Osteoblast (primary cell): Measurements from ENCODE around the gene RNF141. TPM values are rescaled to one million over a fixed set of nuclear protein-coding genes. Genes with fewer than 3 reads are reported as not detected.

ENCODE experiments used
- DNase-seq: peaks from one replicate; pipeline ENCODE4 v3.0.0; 2011; ENCODE audit warnings: low spot score, mixed read lengths; ENCODE audit not compliant: insufficient read length; ENCODE audit errors: missing footprints
- H2AFZ ChIP-seq: 2 replicates; pipeline ENCODE4 v1.6.0; 2011; ENCODE audit warnings: mild to moderate bottlenecking, low read length
- H3K27ac ChIP-seq: 2 replicates; pipeline ENCODE4 v1.5.1; 2011; ENCODE audit warnings: mild to moderate bottlenecking, low read depth, low read length, moderate library complexity
- H3K27me3 ChIP-seq: 2 replicates; pipeline ENCODE4 v1.6.0; 2012; ENCODE audit warnings: mild to moderate bottlenecking, control low read depth, inconsistent platforms, low read length, moderate library complexity; ENCODE audit not compliant: insufficient read depth
- H3K36me3 ChIP-seq: 2 replicates; pipeline ENCODE4 v1.5.1; 2011; ENCODE audit warnings: mild to moderate bottlenecking, low read length, control low read depth, moderate library complexity; ENCODE audit not compliant: insufficient read depth
- H3K4me1 ChIP-seq: 2 replicates; pipeline ENCODE4 v1.5.1; 2011; ENCODE audit warnings: mild to moderate bottlenecking, low read length, control low read depth, moderate library complexity; ENCODE audit not compliant: insufficient read depth
- H3K4me2 ChIP-seq: 2 replicates; pipeline ENCODE4 v1.6.0; 2011; ENCODE audit warnings: mild to moderate bottlenecking, low read length; ENCODE audit not compliant: insufficient read depth
- H3K4me3 ChIP-seq: fragments of 200-600 bp; sonication (generic); 3 replicates; pipeline ENCODE4 v1.5.1; 2012; ENCODE audit warnings: mild to moderate bottlenecking, low read length, inconsistent platforms; ENCODE audit not compliant: insufficient read depth
- H3K79me2 ChIP-seq: 2 replicates; pipeline ENCODE4 v1.6.0; 2012; ENCODE audit warnings: mild to moderate bottlenecking, low read length, control low read depth, inconsistent platforms; ENCODE audit not compliant: insufficient read depth
- H3K9me3 ChIP-seq: 2 replicates; pipeline ENCODE4 v1.5.1; 2011; ENCODE audit warnings: low read depth, low read length, control low read depth
- H4K20me1 ChIP-seq: 2 replicates; pipeline ENCODE4 v1.6.0; 2012; ENCODE audit warnings: mild to moderate bottlenecking, low read length, control low read depth; ENCODE audit not compliant: insufficient read depth
- CTCF ChIP-seq: IDR thresholded peaks from 2 replicates; pipeline ENCODE4 v1.5.1; 2011; ENCODE audit warnings: mild to moderate bottlenecking, low read depth, low read length, moderate library complexity; ENCODE audit errors: extremely low read depth
- total RNA-seq: library from RNA; depleted of rRNA; stranded (reverse); fragments of >200 nt; gene quantifications from 2 replicates; pipeline ENCODE4 v1.2.3, GENCODE V29; 2012

Gene RNF141
- total RNA-seq, 1 donor = 29.3 TPM

GRCh38 chr11:10483174-10483573 lies 57.8 kb downstream of the RNF141 start:
- H2AFZ ChIP-seq = no peak overlapping the region
- no peak overlapping the region for H3K27ac ChIP-seq
- no peaks in the 10 kb centered on the region for H3K36me3 ChIP-seq
- H4K20me1 ChIP-seq = peaks cover 5% of the 10 kb centered on the region
- TF ChIP-seq CTCF = no peak
- no peaks in the 10 kb centered on the region for H3K4me1 ChIP-seq
- H3K27me3 ChIP-seq = no peaks in the 10 kb centered on the region
- H3K79me2 ChIP-seq = no peaks in the 10 kb centered on the region
- no peak for DNase-seq
- H3K4me2 ChIP-seq = no peak overlapping the region
- no peak overlapping the region for H3K4me3 ChIP-seq
- no peaks in the 10 kb centered on the region for H3K9me3 ChIP-seq

- Histone ChIP-seq H3K4me3 (no peak overlapping the region), H3K27ac (no peak overlapping the region), H3K4me1 (no peaks in the 10 kb centered on the region), H4K20me1 (peaks cover 8% of the 10 kb centered on the region), H3K9me3 (no peaks in the 10 kb centered on the region), H3K4me2 (no peak overlapping the region), H3K36me3 (no peaks in the 10 kb centered on the region), H3K27me3 (no peaks in the 10 kb centered on the region), H2AFZ (no peak overlapping the region), H3K79me2 (no peaks in the 10 kb centered on the region)
- no peak for TF ChIP-seq CTCF
- DNase-seq = no peak
Observed at GRCh38 chr11:10481560-10482349, 59.2 kb downstream of the RNF141 start.

GRCh38 chr11:10480760-10481159 lies 60.2 kb downstream of the RNF141 start:
- TF ChIP-seq CTCF = no peak
- no peak overlapping the region for H2AFZ ChIP-seq
- H3K4me2 ChIP-seq = no peak overlapping the region
- H3K27me3 ChIP-seq = no peaks in the 10 kb centered on the region
- H4K20me1 ChIP-seq = peaks cover 5% of the 10 kb centered on the region
- H3K9me3 ChIP-seq = no peaks in the 10 kb centered on the region
- DNase-seq = no peak
- H3K79me2 ChIP-seq = no peaks in the 10 kb centered on the region
- no peak overlapping the region for H3K4me3 ChIP-seq
- H3K36me3 ChIP-seq = no peaks in the 10 kb centered on the region
- H3K4me1 ChIP-seq = no peaks in the 10 kb centered on the region
- H3K27ac ChIP-seq = no peak overlapping the region

GRCh38 chr11:10480026-10480425 lies 61.0 kb downstream of the RNF141 start:
- H3K4me3 ChIP-seq = no peak overlapping the region
- DNase-seq = no peak
- H3K4me1 ChIP-seq = no peaks in the 10 kb centered on the region
- H2AFZ ChIP-seq = no peak overlapping the region
- H3K36me3 ChIP-seq = no peaks in the 10 kb centered on the region
- no peak overlapping the region for H3K27ac ChIP-seq
- TF ChIP-seq CTCF = no peak
- H4K20me1 ChIP-seq = peaks cover 5% of the 10 kb centered on the region
- H3K9me3 ChIP-seq = no peaks in the 10 kb centered on the region
- no peak overlapping the region for H3K4me2 ChIP-seq
- no peaks in the 10 kb centered on the region for H3K79me2 ChIP-seq
- no peaks in the 10 kb centered on the region for H3K27me3 ChIP-seq
